Fibroblast of the aortic adventitia (primary cell): ENCODE measurements around the gene SORL1. TPM values are rescaled to one million over a fixed set of nuclear protein-coding genes. Genes with fewer than 3 reads are reported as not detected.

Experiments used
- DNase-seq: peaks from one replicate; pipeline ENCODE4 v3.0.0-alpha.2; 2010; ENCODE audit warnings: low read depth
- H3K4me3 ChIP-seq: 2 replicates; pipeline ENCODE4 v1.5.1; 2011; ENCODE audit warnings: low read depth, mild to moderate bottlenecking, control low read depth, low read length, moderate library complexity
- CTCF ChIP-seq: IDR thresholded peaks from 2 replicates; pipeline ENCODE4 v1.5.1; 2011; ENCODE audit warnings: mild to moderate bottlenecking, low read length, control low read depth, inconsistent platforms; ENCODE audit not compliant: insufficient read depth
- total RNA-seq: library from RNA; depleted of rRNA; stranded (reverse); fragments of >200 nt; gene quantifications from 2 replicates; pipeline ENCODE4 v1.2.3, GENCODE V29; 2012; ENCODE audit warnings: low replicate concordance

Gene SORL1
- total RNA-seq, 1 donor, result 1.2 TPM

DNA sequence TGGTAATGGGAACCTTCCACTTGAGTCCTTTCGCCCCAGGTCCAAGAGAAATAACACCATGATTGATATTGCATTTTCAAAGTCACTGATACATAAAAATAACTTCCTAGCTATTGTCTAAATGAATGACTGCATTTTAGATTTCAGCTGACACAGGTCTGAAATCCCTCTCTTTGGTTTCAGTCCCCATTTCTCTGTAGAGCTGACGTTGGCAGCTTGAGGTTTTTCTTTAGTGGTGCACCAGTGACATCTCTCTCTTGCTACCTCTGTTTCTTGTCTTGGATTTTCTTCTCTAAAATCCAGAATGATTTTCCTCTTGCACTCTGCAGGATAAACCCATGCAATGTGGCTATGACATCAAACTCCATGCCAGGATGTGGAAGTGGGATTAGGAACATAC, 31.7 kb upstream of the SORL1 start:
- H3K4me3 ChIP-seq, result no peak overlapping the region
- no peak for DNase-seq
- TF ChIP-seq CTCF, result no peak

DNA sequence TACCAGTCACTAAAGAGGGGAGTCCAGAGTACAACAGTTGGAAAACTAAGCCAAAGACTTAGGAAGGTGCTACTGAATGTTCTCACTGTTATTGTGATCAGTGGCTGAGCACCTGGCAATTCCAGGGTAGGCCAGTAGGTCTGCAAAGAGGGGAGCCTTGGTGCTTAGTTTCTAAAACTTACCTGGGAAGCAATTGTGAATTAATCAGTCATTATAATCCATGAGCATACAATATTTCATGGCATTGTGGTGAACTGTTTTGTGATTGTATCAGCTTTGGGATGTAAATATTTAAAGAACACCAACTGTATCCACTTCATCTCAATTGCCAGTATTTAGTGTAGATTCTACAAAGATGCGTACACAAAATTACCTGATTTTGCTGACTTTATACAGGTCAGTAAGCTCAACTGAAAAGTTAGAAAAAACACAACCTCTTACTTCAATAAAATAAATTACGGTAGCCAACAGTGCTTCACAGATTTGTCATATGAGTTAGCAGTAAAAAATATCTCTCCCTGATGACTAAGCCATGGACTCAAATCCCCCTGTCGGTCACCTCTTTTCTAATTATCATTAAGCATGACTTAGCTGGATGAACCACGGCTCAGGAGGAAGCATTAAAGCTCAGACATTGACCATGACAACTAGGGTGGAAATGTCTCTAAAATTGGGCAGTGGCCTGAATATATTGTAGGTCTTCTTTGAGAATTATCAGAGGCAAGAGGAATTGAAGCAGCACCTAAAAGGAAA, 30.8 kb upstream of the SORL1 start:
- no peak overlapping the region for H3K4me3 ChIP-seq
- TF ChIP-seq CTCF, result no peak
- DNase-seq, result no peak

DNA sequence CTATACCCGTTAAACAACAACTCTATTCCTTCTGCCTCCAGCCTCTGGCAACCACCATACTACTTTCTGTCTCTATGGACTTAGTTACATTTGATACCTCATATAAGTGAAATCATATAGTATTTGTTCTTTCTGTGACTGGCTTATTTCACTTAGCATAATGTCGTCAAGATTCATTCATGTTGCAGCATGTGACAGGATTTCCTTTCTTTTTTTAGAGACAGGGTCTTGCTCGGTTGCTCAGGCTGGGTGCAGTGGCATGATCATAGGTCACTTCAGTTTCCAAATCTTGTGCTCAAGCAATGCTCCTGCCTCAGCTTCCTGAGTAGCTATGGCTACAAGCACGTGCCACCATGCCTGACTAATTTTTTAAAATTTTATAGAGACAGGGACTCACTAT, 29.4 kb upstream of the SORL1 start:
- DNase-seq, result no peak
- no peak overlapping the region for H3K4me3 ChIP-seq
- TF ChIP-seq CTCF, result no peak

- no peak for DNase-seq
- no peak overlapping the region for H3K4me3 ChIP-seq
- no peak for TF ChIP-seq CTCF
Observed at GRCh38 chr11:121425828-121426227, 26.3 kb upstream of the SORL1 start.

DNA sequence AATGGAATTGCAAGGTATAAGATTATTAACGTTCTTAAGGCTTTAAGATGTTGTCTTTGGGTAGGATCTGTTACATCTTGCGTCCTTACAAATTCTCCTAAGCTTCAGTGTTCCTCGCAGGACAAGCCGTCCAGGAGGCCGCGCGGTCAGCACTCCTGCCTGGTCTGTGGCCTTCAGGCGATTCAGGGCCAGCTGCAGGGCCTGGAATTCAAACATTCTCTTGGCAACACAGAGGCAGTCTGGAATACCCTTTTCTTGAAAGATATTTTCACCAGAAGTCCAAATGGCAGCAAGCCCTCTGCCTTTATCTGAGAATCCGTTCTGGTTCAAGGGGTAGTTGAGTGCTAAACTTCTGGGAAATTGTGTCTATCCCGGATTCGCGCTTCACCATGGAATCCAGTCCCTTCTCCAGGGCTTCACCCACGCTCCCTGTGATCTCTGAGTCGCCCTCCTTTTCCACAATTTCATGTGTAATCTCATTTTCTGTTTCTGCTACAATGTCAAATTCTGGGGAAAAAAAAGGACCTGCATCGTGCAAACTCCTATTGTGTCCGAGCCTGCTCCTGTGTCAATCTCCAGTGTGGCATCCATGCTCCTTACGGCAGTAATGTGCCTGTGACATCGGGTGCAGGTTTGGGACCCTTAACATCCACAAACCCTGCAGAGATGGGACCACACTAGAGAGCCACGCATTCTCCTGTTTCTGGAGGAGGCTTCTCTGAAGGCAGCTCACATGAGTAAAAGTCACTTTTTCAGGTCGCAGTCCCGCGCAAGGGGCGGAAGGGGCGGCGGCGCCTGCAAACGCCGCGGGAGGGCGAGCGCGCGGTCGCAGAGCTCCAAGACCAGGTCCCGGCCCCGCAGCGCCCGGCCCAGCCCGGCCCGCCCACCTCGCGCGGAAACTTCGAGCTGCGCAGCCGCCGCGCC, 25.4 kb upstream of the SORL1 start:
- DNase-seq, result no peak
- no peak for TF ChIP-seq CTCF
- H3K4me3 ChIP-seq, result no peak overlapping the region

DNA sequence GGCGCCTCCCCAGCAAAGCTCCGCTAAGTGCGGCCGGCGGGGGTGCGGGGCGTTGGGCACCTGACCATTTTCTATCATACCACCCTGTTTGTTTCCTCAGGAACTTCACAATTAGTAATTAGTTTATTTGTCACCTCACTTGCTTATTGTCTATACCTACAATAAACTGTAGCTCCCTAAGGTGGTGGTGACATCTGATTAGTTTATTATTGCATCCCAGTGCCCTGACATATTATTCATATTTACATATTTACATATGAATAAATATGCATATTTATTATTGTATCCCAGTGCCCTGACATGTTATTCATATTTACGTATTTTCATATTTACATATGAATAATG, 24.7 kb upstream of the SORL1 start:
- H3K4me3 ChIP-seq, result no peak overlapping the region
- no peak for DNase-seq

More for the DNA sequence above, 24.7 kb upstream of the SORL1 start:
- TF ChIP-seq CTCF, result no peak
